ENCODE measurements around the gene GPR107.

The GPR107 gene

GRCh38 chr9:130171226-130172148, 117.8 kb downstream of the GPR107 start:
- Mint-ChIP-seq H3K4me3 (peak overlapping the region; percentile 85 to 92 (median 89)), H3K4me1 (peaks cover 29% of the 10 kb centered on the region), H3K27ac (peak overlapping the region; percentile 57 to 87 (median 83)), H3K9me3 (no peaks in the 10 kb centered on the region), H3K36me3 (ENCODE audit: low read depth) (no peaks in the 10 kb centered on the region), H3K27me3 (ENCODE audit: low read depth) (peaks cover 19% of the 10 kb centered on the region)
- TF ChIP-seq, protein P1, sequence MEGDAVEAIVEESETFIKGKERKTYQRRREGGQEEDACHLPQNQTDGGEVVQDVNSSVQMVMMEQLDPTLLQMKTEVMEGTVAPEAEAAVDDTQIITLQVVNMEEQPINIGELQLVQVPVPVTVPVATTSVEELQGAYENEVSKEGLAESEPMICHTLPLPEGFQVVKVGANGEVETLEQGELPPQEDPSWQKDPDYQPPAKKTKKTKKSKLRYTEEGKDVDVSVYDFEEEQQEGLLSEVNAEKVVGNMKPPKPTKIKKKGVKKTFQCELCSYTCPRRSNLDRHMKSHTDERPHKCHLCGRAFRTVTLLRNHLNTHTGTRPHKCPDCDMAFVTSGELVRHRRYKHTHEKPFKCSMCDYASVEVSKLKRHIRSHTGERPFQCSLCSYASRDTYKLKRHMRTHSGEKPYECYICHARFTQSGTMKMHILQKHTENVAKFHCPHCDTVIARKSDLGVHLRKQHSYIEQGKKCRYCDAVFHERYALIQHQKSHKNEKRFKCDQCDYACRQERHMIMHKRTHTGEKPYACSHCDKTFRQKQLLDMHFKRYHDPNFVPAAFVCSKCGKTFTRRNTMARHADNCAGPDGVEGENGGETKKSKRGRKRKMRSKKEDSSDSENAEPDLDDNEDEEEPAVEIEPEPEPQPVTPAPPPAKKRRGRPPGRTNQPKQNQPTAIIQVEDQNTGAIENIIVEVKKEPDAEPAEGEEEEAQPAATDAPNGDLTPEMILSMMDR (IDR thresholded peaks at IDR 0.05; ENCODE audit: unreplicated experiment in 3 of 3), result no peak

DNA sequence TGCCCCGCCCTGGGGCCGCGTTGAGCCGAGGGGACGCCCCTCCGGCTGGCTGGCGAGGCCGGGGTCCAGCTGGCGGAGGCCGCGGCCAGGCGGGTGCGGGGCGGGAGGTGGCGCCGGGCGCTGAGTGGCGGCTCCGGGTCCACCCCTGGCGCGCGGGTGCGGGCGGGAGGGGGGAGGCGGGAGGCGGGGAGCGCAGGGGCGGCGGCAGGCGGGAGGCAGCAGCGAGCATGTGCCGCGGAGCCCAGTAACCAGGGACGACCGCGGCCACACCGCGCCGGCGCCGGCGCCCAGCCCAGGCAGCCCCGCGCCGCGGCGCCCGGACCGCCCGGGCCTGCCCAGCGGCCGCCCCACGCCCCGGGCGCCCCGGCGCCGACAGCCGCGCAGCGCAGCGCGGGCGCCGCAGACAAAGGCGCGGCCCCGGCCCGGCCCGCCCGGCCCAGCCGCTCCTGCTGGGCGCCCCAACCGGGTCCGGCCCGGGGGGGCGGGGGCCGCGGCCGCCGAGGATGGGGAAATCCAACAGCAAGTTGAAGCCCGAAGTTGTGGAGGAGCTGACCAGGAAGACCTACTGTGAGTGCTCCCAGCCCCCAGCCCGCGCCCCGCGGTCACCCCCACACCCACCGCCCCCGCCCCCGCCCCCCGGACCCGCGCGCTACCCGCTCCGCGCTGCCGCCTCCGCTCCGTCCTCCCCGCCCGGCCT, 118.6 kb downstream of the GPR107 start, which contains the start of gene NCS1:
Gene NCS1, plus strand, starts transcription at position 244 of the 697 bp plus-strand sequence. Its CDS starts 260 bp downstream, at position 504.
- H3K27me3 Mint-ChIP-seq (ENCODE audit: low read depth), result peaks cover 19% of the 10 kb centered on the region
- no peaks in the 10 kb centered on the region for H3K36me3 Mint-ChIP-seq (ENCODE audit: low read depth)
- H3K4me1 Mint-ChIP-seq, result peaks cover 30% of the 10 kb centered on the region
- TF ChIP-seq, protein P1 (IDR thresholded peaks at IDR 0.05; ENCODE audit: unreplicated experiment in 3 of 3), result no peak
- no peaks in the 10 kb centered on the region for H3K9me3 Mint-ChIP-seq
- peak within 1 kb of the TSS; percentile 88 to 95 (median 94) for H3K4me3 Mint-ChIP-seq
- peak within 1 kb of the TSS; percentile 57 to 89 (median 87) for H3K27ac Mint-ChIP-seq

DNA sequence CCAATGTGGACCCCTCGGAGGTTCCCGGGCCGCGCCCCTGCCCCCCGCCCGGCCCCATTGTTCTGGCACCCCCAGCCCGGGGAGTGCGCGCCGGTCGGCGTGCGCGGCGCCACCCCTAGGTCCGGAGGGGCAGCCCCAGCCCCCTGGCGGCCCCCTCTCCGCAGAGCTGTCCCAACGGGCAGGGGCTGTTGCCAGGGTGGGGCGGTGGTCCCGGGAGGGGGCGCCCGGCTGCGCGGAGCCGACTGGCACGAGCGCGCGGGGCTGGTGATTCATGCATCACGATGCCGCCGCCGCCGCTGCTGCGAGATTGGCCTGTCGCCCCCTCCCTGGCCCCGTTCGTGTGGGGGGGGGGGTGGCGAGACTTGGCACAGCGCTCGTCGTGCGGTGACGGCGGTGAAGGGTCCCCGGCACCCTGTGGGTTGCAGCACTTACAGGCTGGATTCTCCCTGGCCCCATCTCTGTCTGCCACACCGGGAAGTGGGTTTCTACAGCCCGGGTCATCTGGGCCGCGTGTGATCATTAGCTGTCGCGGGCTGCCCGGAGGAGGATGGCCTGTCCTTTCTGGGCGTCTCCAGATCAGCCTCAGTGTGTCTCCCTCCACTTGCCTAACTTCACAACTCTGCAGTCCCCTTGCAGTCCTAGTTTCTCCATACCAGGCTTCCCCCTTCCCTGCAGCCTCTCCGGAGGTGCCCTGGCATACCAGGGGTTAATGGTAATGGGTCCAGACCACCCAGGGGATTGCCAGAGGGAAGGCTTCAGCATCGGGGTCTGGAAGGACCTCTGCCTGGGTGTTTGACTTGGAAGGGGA, 119.4 kb downstream of the GPR107 start:
- Mint-ChIP-seq H3K27me3 (ENCODE audit: low read depth) (peaks cover 17% of the 10 kb centered on the region), H3K4me3 (peak overlapping the region; percentile 88 to 95 (median 94)), H3K27ac (peak overlapping the region in 2 of 3 experiments; percentile 51 to 89), H3K36me3 (ENCODE audit: low read depth) (no peaks in the 10 kb centered on the region), H3K9me3 (no peaks in the 10 kb centered on the region), H3K4me1 (peaks cover 30% of the 10 kb centered on the region)
- TF ChIP-seq, protein P1 (IDR thresholded peaks at IDR 0.05; ENCODE audit: unreplicated experiment in 3 of 3), result no peak

- Mint-ChIP-seq H3K36me3 (ENCODE audit: low read depth) (no peaks in the 10 kb centered on the region), H3K27me3 (ENCODE audit: low read depth) (peaks cover 14% of the 10 kb centered on the region), H3K4me3 (peak overlapping the region; percentile 88 to 95 (median 94)), H3K4me1 (peaks cover 35% of the 10 kb centered on the region), H3K27ac (peak overlapping the region in 2 of 3 experiments; percentile 26 to 75), H3K9me3 (no peaks in the 10 kb centered on the region)
- TF ChIP-seq, protein P1 (IDR thresholded peaks at IDR 0.05; ENCODE audit: unreplicated experiment in 3 of 3), result no peak
These were observed 119.9 kb downstream of the GPR107 start for GRCh38 chr9:130173666-130173983.

GRCh38 chr9:130174025-130174424, 120.3 kb downstream of the GPR107 start:
- peak overlapping the region in 2 of 3 experiments; percentile 75 for H3K27ac Mint-ChIP-seq
- peaks cover 10% of the 10 kb centered on the region for H3K27me3 Mint-ChIP-seq (ENCODE audit: low read depth)
- H3K4me1 Mint-ChIP-seq, result peaks cover 37% of the 10 kb centered on the region
- peak overlapping the region; percentile 88 to 95 (median 94) for H3K4me3 Mint-ChIP-seq
- H3K9me3 Mint-ChIP-seq, result no peaks in the 10 kb centered on the region
- TF ChIP-seq, protein P1 (IDR thresholded peaks at IDR 0.05; ENCODE audit: unreplicated experiment in 3 of 3), result no peak
- no peaks in the 10 kb centered on the region for H3K36me3 Mint-ChIP-seq (ENCODE audit: low read depth)

All from nephron (organoid).